ENCODE measurements around the gene CNTN6.

Gene CNTN6

GRCh38 chr3:1272546-1273265 is 179.9 kb downstream of the CNTN6 start:
- DNase-seq (ENCODE audit: insufficient read length, low spot score) (no peak), FAIRE-seq (no peak)
- no peak for TF ChIP-seq POLR2A (IDR thresholded peaks at IDR 0.05; ENCODE audit: low read depth, low read length)

GRCh38 chr3:1275495-1275894 is 182.7 kb downstream of the CNTN6 start:
- no peak for TF ChIP-seq POLR2A (IDR thresholded peaks at IDR 0.05; ENCODE audit: low read depth, low read length)
- FAIRE-seq (peak; percentile 60), DNase-seq (ENCODE audit: insufficient read length, low spot score) (no peak)

GRCh38 chr3:1287815-1288214 is 195.0 kb downstream of the CNTN6 start:
- TF ChIP-seq POLR2A (IDR thresholded peaks at IDR 0.05; ENCODE audit: low read depth, low read length): no peak
- FAIRE-seq: no peak

GRCh38 chr3:1288805-1289494 is 196.1 kb downstream of the CNTN6 start:
- no peak for DNase-seq (ENCODE audit: insufficient read length, low spot score)
- TF ChIP-seq POLR2A (IDR thresholded peaks at IDR 0.05; ENCODE audit: low read depth, low read length): no peak
- no peak for FAIRE-seq

More at GRCh38 chr3:1287815-1288214, 195.0 kb downstream of the CNTN6 start:
- no peak for DNase-seq (ENCODE audit: insufficient read length, low spot score)

GRCh38 chr3:1292571-1293071 is 199.8 kb downstream of the CNTN6 start:
- FAIRE-seq: no peak
- TF ChIP-seq POLR2A (IDR thresholded peaks at IDR 0.05; ENCODE audit: low read depth, low read length): no peak
- no peak for DNase-seq (ENCODE audit: insufficient read length, low spot score)

GRCh38 chr3:1294586-1294985 is 201.8 kb downstream of the CNTN6 start:
- TF ChIP-seq POLR2A (IDR thresholded peaks at IDR 0.05; ENCODE audit: low read depth, low read length): no peak
- DNase-seq (ENCODE audit: insufficient read length, low spot score) (no peak), FAIRE-seq (no peak)

- DNase-seq (ENCODE audit: insufficient read length, low spot score) (no peak), FAIRE-seq (no peak)
- no peak for TF ChIP-seq POLR2A (IDR thresholded peaks at IDR 0.05; ENCODE audit: low read depth, low read length)
Measured at GRCh38 chr3:1318296-1319005, 225.6 kb downstream of the CNTN6 start.

GRCh38 chr3:1326546-1326945 is 233.7 kb downstream of the CNTN6 start:
- DNase-seq (ENCODE audit: insufficient read length, low spot score) (no peak), FAIRE-seq (no peak)
- no peak for TF ChIP-seq POLR2A (IDR thresholded peaks at IDR 0.05; ENCODE audit: low read depth, low read length)

- no peak for TF ChIP-seq POLR2A (IDR thresholded peaks at IDR 0.05; ENCODE audit: low read depth, low read length)
- DNase-seq (ENCODE audit: insufficient read length, low spot score) (no peak), FAIRE-seq (no peak)
Measured at GRCh38 chr3:1330107-1330506, 237.3 kb downstream of the CNTN6 start.

- FAIRE-seq: no peak
- TF ChIP-seq POLR2A (IDR thresholded peaks at IDR 0.05; ENCODE audit: low read depth, low read length): no peak
- DNase-seq (ENCODE audit: insufficient read length, low spot score): no peak
Measured at GRCh38 chr3:1346386-1346785, 253.6 kb downstream of the CNTN6 start.

GRCh38 chr3:1348547-1348946 is 255.7 kb downstream of the CNTN6 start:
- DNase-seq (ENCODE audit: insufficient read length, low spot score) (no peak), FAIRE-seq (no peak)
- TF ChIP-seq POLR2A (IDR thresholded peaks at IDR 0.05; ENCODE audit: low read depth, low read length): no peak

GRCh38 chr3:1350885-1351284 is 258.1 kb downstream of the CNTN6 start:
- no peak for FAIRE-seq
- TF ChIP-seq POLR2A (IDR thresholded peaks at IDR 0.05; ENCODE audit: low read depth, low read length): no peak
- DNase-seq (ENCODE audit: insufficient read length, low spot score): no peak

- DNase-seq (ENCODE audit: insufficient read length, low spot score) (no peak), FAIRE-seq (no peak)
- no peak for TF ChIP-seq POLR2A (IDR thresholded peaks at IDR 0.05; ENCODE audit: low read depth, low read length)
Measured at GRCh38 chr3:1355691-1356090, 262.9 kb downstream of the CNTN6 start.

- DNase-seq (ENCODE audit: insufficient read length, low spot score) (no peak), FAIRE-seq (no peak)
- no peak for TF ChIP-seq POLR2A (IDR thresholded peaks at IDR 0.05; ENCODE audit: low read depth, low read length)
Measured at GRCh38 chr3:1356101-1356500, 263.3 kb downstream of the CNTN6 start.
